Measurements from ENCODE around the gene PXT1. TPM values are rescaled to one million over a fixed set of nuclear protein-coding genes. Genes with fewer than 3 reads are reported as not detected.
"Not testable (repeated sequence)": the region's sequence is repeated elsewhere in the genome, so short reads cannot be mapped to it uniquely, and the experiment has no call there.

PXT1 gene
- total RNA-seq, 2 experiments from 2014 or later: 0.17 to 0.40 TPM

GRCh38 chr6:36467625-36468024 lies 25.0 kb upstream of the PXT1 start:
- H3K27ac Mint-ChIP-seq: no peak overlapping the region
- peaks cover 26% of the 10 kb centered on the region for H3K36me3 Mint-ChIP-seq (ENCODE audit: low read depth)
- ChIA-PET CTCF (no interaction called here), POLR2A (no interaction called here)
- no peak for DNase-seq
- H3K9me3 Mint-ChIP-seq: no peaks in the 10 kb centered on the region
- peaks cover 6% of the 10 kb centered on the region for H3K4me1 Mint-ChIP-seq
- no peak overlapping the region for H3K4me3 Mint-ChIP-seq
- no peaks in the 10 kb centered on the region for H3K27me3 Mint-ChIP-seq

DNA sequence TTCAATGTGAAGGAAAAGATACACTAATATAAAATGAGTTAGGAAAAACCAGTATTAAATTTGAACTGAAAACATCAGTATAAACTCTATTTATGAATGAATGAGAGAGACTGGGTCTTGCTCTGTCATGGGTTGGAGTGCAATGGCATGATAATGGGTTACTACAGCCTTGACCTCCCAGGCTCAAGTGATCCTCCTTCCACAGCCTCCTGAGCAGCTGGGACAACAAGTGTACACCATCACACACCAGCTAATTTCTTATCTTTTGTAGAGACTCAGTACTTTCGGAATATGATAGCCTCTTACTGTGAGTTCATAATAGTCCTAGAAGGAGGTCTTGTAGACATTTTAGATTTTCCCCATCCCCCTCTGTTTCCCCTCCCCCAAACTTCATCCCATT lies 21.6 kb upstream of the PXT1 start:
- Mint-ChIP-seq H3K27ac (no peak overlapping the region), H3K36me3 (ENCODE audit: low read depth) (peaks cover 27% of the 10 kb centered on the region), H3K27me3 (no peaks in the 10 kb centered on the region), H3K9me3 (peaks cover 4% of the 10 kb centered on the region), H3K4me1 (peaks cover 12% of the 10 kb centered on the region), H3K4me3 (no peak overlapping the region)
- POLR2A ChIA-PET: no interaction called here
- DNase-seq: no peak
- CTCF ChIA-PET: no interaction called here

DNA sequence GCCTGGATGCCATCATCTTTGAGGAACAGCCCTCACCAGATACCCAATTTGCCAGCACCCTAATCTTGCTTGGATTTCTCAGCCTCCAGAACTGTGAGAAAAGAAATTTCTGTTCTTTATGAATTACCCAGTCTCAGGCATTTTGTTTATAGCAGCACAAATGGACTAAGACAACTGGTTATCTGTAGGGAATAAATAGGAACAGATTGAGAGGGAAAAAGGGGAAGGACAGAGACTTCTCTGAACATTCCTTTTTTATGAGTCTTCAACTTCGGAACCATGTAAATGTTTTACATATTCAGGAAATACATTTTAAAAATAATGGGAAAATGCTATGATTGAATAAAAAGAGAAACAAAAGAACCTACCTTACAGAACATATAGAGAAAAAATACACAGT lies 21.0 kb upstream of the PXT1 start:
- ChIA-PET CTCF (no interaction called here), POLR2A (no interaction called here)
- no peaks in the 10 kb centered on the region for H3K27me3 Mint-ChIP-seq
- H3K4me1 Mint-ChIP-seq: peaks cover 9% of the 10 kb centered on the region
- peaks cover 4% of the 10 kb centered on the region for H3K9me3 Mint-ChIP-seq
- H3K4me3 Mint-ChIP-seq: no peak overlapping the region
- H3K27ac Mint-ChIP-seq: no peak overlapping the region
- H3K36me3 Mint-ChIP-seq (ENCODE audit: low read depth): peaks cover 27% of the 10 kb centered on the region
- DNase-seq: no peak

- no peak overlapping the region for H3K4me3 Mint-ChIP-seq
- ChIA-PET POLR2A (no interaction called here), CTCF (interaction anchor here (0.6 kb wide), 1 partner anchor 31 kb away, joined by 3 read pairs; no protein-coding TSS in a partner anchor)
- H3K27ac Mint-ChIP-seq: no peak overlapping the region
- peaks cover 4% of the 10 kb centered on the region for H3K9me3 Mint-ChIP-seq
- H3K27me3 Mint-ChIP-seq: no peaks in the 10 kb centered on the region
- H3K36me3 Mint-ChIP-seq (ENCODE audit: low read depth): peaks cover 31% of the 10 kb centered on the region
- no peak for DNase-seq
- peaks cover 10% of the 10 kb centered on the region for H3K4me1 Mint-ChIP-seq
These were observed 19.0 kb upstream of the PXT1 start for GRCh38 chr6:36461646-36462045.

DNA sequence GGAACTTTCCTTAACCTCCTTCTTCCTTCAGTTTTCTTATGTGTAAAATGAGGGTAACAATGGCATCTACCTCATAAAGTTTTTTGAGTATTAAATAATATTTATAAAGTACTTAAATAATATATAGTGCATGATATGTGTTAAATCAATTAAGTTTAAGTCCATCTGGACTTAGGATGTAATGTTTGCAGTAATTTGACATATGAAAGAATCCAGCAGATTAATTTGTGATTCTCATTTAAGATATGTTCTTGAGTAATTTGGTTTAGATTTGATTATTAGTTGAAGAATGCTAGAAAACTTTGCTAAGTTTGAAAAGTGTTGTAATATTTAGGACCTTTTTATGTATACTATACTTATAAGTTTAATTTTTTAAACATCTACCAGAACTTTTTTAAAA lies 18.3 kb upstream of the PXT1 start:
- peaks cover 10% of the 10 kb centered on the region for H3K4me1 Mint-ChIP-seq
- no peak overlapping the region for H3K4me3 Mint-ChIP-seq
- peaks cover 29% of the 10 kb centered on the region for H3K36me3 Mint-ChIP-seq (ENCODE audit: low read depth)
- POLR2A ChIA-PET: no interaction called here
- no peak overlapping the region for H3K27ac Mint-ChIP-seq
- no peaks in the 10 kb centered on the region for H3K27me3 Mint-ChIP-seq
- no peak for DNase-seq
- CTCF ChIA-PET: interaction anchor here (1.2 to 1.6 kb wide), 2 partner anchors 8 to 11 kb away, joined by 3 to 8 read pairs; no protein-coding TSS in a partner anchor
- H3K9me3 Mint-ChIP-seq: peaks cover 4% of the 10 kb centered on the region

DNA sequence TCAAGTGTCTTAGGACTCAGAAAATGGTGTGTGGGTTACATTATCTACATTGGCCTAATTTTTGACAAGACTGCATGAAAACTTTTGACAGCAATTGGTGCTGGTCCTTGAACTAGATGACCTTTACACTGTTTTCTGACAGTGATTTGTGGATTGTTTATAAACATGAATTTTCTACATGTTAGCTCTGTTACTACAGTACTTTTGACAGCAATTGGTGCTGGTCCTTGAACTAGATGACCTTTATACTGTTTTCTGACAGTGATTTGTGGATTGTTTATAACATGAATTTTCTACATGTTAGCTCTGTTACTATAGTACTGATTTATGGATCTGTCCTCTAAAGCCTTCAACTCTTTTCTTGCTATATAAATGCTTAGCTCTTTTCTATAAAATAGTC lies 16.8 kb upstream of the PXT1 start:
- H3K4me3 Mint-ChIP-seq: no peak overlapping the region
- CTCF ChIA-PET: interaction anchor here (0.7 to 1.6 kb wide), 4 partner anchors 9 to 30 kb away, joined by 3 to 8 read pairs (median 3); no protein-coding TSS in a partner anchor
- H3K27ac Mint-ChIP-seq: no peak overlapping the region
- H3K36me3 Mint-ChIP-seq (ENCODE audit: low read depth): peaks cover 28% of the 10 kb centered on the region
- POLR2A ChIA-PET: no interaction called here
- H3K9me3 Mint-ChIP-seq: peaks cover 4% of the 10 kb centered on the region
- H3K27me3 Mint-ChIP-seq: no peaks in the 10 kb centered on the region
- peaks cover 10% of the 10 kb centered on the region for H3K4me1 Mint-ChIP-seq
- no peak for DNase-seq

GRCh38 chr6:36455486-36456027 lies 12.9 kb upstream of the PXT1 start:
- H3K27me3 Mint-ChIP-seq: no peaks in the 10 kb centered on the region
- POLR2A ChIA-PET: interaction anchor here (0.6 kb wide), 2 partner anchors 17 to 22 kb away, joined by 4 read pairs; no protein-coding TSS in a partner anchor
- H3K27ac Mint-ChIP-seq: no peak overlapping the region

GRCh38 chr6:36452897-36453296 lies 10.2 kb upstream of the PXT1 start:
- Mint-ChIP-seq H3K4me1 (peaks cover 13% of the 10 kb centered on the region), H3K36me3 (ENCODE audit: low read depth) (peaks cover 30% of the 10 kb centered on the region)
- H3K27ac Mint-ChIP-seq, H3K4me3 Mint-ChIP-seq, H3K9me3 Mint-ChIP-seq, DNase-seq, H3K27me3 Mint-ChIP-seq: not testable (repeated sequence)
- CTCF ChIA-PET: interaction anchor here (0.7 to 1.3 kb wide), 3 partner anchors 9 to 823 kb away, joined by 3 to 5 read pairs (median 4); no protein-coding TSS in a partner anchor
- POLR2A ChIA-PET: interaction anchor here (0.6 kb wide), 1 partner anchor 97 kb away, joined by 8 read pairs; no protein-coding TSS in a partner anchor

More at GRCh38 chr6:36455486-36456027, 12.9 kb upstream of the PXT1 start:
- H3K9me3 Mint-ChIP-seq: no peaks in the 10 kb centered on the region
- H3K36me3 Mint-ChIP-seq (ENCODE audit: low read depth): peaks cover 18% of the 10 kb centered on the region
- CTCF ChIA-PET: interaction anchor here (1.4 kb wide), 1 partner anchor 23 kb away, joined by 3 read pairs; no protein-coding TSS in a partner anchor
- no peak for DNase-seq
- H3K4me1 Mint-ChIP-seq: peaks cover 3% of the 10 kb centered on the region
- no peak overlapping the region for H3K4me3 Mint-ChIP-seq

- H3K4me1 Mint-ChIP-seq: peaks cover 28% of the 10 kb centered on the region
- DNase-seq, H3K27me3 Mint-ChIP-seq, H3K9me3 Mint-ChIP-seq, POLR2A ChIA-PET, H3K4me3 Mint-ChIP-seq, H3K27ac Mint-ChIP-seq: not testable (repeated sequence)
- CTCF ChIA-PET: interaction anchor here (0.6 to 0.9 kb wide), 2 partner anchors 11 to 44 kb away, joined by 3 read pairs; no protein-coding TSS in a partner anchor
- peaks cover 33% of the 10 kb centered on the region for H3K36me3 Mint-ChIP-seq (ENCODE audit: low read depth)
These were observed 6.5 kb upstream of the PXT1 start for GRCh38 chr6:36449173-36449572.

GRCh38 chr6:36445621-36446020 lies 3.0 kb upstream of the PXT1 start:
- CTCF ChIA-PET: interaction anchor here (0.8 to 1.0 kb wide), 2 partner anchors 33 to 152 kb away, joined by 4 read pairs; no protein-coding TSS in a partner anchor

GRCh38 chr6:36444470-36444869 lies 1.8 kb upstream of the PXT1 start:
- POLR2A ChIA-PET: no interaction called here
- peaks cover 4% of the 10 kb centered on the region for H3K9me3 Mint-ChIP-seq
- CTCF ChIA-PET: interaction anchor here (0.5 kb wide), 1 partner anchor 280 kb away, joined by 3 read pairs; no protein-coding TSS in a partner anchor
- no peaks in the 10 kb centered on the region for H3K27me3 Mint-ChIP-seq
- H3K4me1 Mint-ChIP-seq: peaks cover 47% of the 10 kb centered on the region
- peaks cover 24% of the 10 kb centered on the region for H3K36me3 Mint-ChIP-seq (ENCODE audit: low read depth)
- H3K4me3 Mint-ChIP-seq: peak overlapping the region; percentile 97
- DNase-seq: no peak
- peak overlapping the region; percentile 98 for H3K27ac Mint-ChIP-seq

More at GRCh38 chr6:36445621-36446020, 3.0 kb upstream of the PXT1 start:
- no peak overlapping the region for H3K27ac Mint-ChIP-seq
- H3K36me3 Mint-ChIP-seq (ENCODE audit: low read depth): peaks cover 27% of the 10 kb centered on the region
- no peaks in the 10 kb centered on the region for H3K27me3 Mint-ChIP-seq
- peaks cover 49% of the 10 kb centered on the region for H3K4me1 Mint-ChIP-seq
- DNase-seq: no peak
- H3K4me3 Mint-ChIP-seq: no peak overlapping the region
- H3K9me3 Mint-ChIP-seq: peaks cover 4% of the 10 kb centered on the region
- POLR2A ChIA-PET: interaction anchor here (0.7 kb wide), 1 partner anchor 47 kb away, joined by 4 read pairs; no protein-coding TSS in a partner anchor

DNA sequence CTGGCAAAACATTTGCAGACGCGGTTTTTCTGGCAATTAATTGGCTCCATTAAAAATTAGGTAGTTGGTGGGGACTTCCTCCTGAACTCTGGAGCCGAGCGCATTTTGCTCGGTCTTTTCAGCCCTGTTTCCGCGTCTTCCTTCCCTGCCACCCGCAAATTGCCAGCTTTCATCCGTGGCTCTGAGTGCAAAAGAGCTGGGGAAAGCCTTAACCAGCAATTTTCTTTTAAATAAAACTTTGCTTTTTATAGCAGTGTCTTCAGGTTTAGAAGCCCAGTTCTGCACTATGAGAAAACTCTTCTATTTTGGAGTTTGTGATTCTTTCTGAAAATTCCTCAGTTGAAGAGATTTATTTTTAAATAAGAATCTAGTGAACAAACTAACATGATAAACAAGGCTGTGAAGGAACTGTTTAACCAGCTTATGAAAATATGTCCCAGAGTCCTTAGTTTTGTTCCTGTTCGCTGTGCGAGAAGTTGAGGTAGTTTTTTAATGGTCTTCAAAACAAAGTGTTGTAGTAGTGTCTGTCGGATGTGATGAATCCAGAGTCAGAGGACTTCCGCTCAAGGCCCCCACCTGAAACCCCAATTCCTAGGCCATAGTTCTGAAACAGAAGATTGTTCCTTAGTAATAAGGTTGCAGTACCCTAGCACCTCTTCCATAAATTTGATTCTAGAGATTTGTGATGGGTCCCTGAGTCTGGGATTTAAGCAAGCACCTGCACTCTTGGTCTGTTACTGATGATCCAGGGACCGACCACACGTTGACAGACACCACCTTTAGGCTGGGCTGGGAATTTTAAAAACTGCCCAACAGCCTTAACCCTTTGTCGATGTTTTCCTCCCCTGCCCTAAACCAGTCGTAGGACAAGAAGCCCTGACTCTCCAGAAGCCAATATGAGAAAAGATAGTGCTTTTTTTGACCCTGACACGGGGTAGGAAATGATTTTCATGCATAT lies 1.1 kb upstream of the PXT1 start:
- H3K4me1 Mint-ChIP-seq: peaks cover 44% of the 10 kb centered on the region
- H3K4me3 Mint-ChIP-seq: peak overlapping the region; percentile 97
- peaks cover 2% of the 10 kb centered on the region for H3K9me3 Mint-ChIP-seq
- ChIA-PET CTCF (interaction anchor here (0.5 to 1.1 kb wide), 3 partner anchors 9 to 281 kb away, joined by 3 to 5 read pairs (median 4); no protein-coding TSS in a partner anchor), POLR2A (no interaction called here)
- H3K27me3 Mint-ChIP-seq: no peaks in the 10 kb centered on the region
- H3K36me3 Mint-ChIP-seq (ENCODE audit: low read depth): peaks cover 17% of the 10 kb centered on the region
- DNase-seq: peak; percentile 10
- H3K27ac Mint-ChIP-seq: peak overlapping the region; percentile 98

Data from activated CD4-positive, alpha-beta T cell treated with anti-CD3 and anti-CD28 coated beads, Interleukin-2, amount 10 ng/mL, durations not matched to agents 7 days and 5 days (primary cell).